Testis (tissue), 3 donors: ENCODE measurements around the gene CBX8. TPM values are rescaled to one million over a fixed set of nuclear protein-coding genes. Genes with fewer than 3 reads are reported as not detected.

Experiments
- DNase-seq: peaks from one replicate; pipeline ENCODE4 v3.0.0-alpha.2; 2019
- H3K27ac ChIP-seq, 2 donors: fragments of 200-600 bp; sonication (generic); one replicate each; pipeline ENCODE4 v1.5.1; 2019
- H3K27me3 ChIP-seq: fragments of 200-600 bp; sonication (generic); one replicate; pipeline ENCODE4 v1.5.1; 2019
- H3K36me3 ChIP-seq: fragments of 200-600 bp; sonication (generic); one replicate; pipeline ENCODE4 v1.5.1; 2017; ENCODE audit warnings: low read depth; ENCODE audit errors: missing control alignments
- H3K4me1 ChIP-seq: fragments of 200-600 bp; sonication (generic); one replicate; pipeline ENCODE4 v1.5.1; 2019
- H3K4me3 ChIP-seq, 2 donors: fragments of 200-600 bp; sonication (generic); one replicate each; pipeline ENCODE4 v1.5.1; 2017 to 2019
- H3K9me3 ChIP-seq: fragments of 200-600 bp; sonication (generic); one replicate; pipeline ENCODE4 v1.5.1; 2017
- CTCF ChIP-seq, 3 experiments: fragments of 450-650 bp in 2 of 3; fragments of 200-600 bp in 1 of 3; sonication (generic) in 1 of 3; IDR thresholded peaks; one replicate each; pipeline ENCODE4 v1.5.1; 2016 to 2019; ENCODE audit warnings: antibody characterized with exemption in 3 of 3, mild to moderate bottlenecking in 2 of 3, moderate library complexity in 1 of 3
- POLR2A ChIP-seq: fragments of 450-650 bp; IDR thresholded peaks from one replicate; pipeline ENCODE4 v1.6.1; 2017; ENCODE audit warnings: antibody characterized with exemption, mild to moderate bottlenecking, moderate library complexity
- WGBS, 2 donors: methylation state at CpG; one replicate each; pipeline ENCODE4 v1.1.5; 2018; 5-methylcytosine and 5-hydroxymethylcytosine counted together
- intact Hi-C: fragments of 100-400 bp; cut with DNase I; formaldehyde crosslinking; loops from one replicate; pipeline ENCODE4 v1.15.1; 2023; ENCODE audit warnings: low total_unique reads
- polyA plus RNA-seq: library from polyadenylated mRNA; stranded (reverse); fragments of 350-450 nt; fragmentation: Illumina TruSeq; extraction: RNeasy Lipid Tissue Mini Kit (QIAGEN cat#74804); gene quantifications from one replicate; pipeline ENCODE4 v1.2.3, GENCODE V29; 2014; ENCODE audit warnings: low read depth, low replicate concordance; ENCODE audit not compliant: insufficient read depth
- total RNA-seq, 2 donors: library from RNA; depleted of rRNA; stranded (reverse); fragments of >200 nt; gene quantifications; one replicate each; pipeline ENCODE4 v1.2.3, GENCODE V29; 2016

The CBX8 gene
- total and polyA plus RNA-seq, 3 donors from 2014 or later, result 13.8 to 22.4 (median 13.9) TPM

GRCh38 chr17:79761894-79762589 lies 34.8 kb downstream of the CBX8 start:
- DNase-seq, result no peak
- Histone ChIP-seq H3K4me1 (no peaks in the 10 kb centered on the region), H3K36me3 (no peaks in the 10 kb centered on the region), H3K9me3 (no peaks in the 10 kb centered on the region), H3K27ac (no peak overlapping the region), H3K27me3 (no peaks in the 10 kb centered on the region), H3K4me3 (no peak overlapping the region)
- TF ChIP-seq POLR2A, result no peak
- no peak for TF ChIP-seq CTCF (IDR thresholded peaks at IDR 0.05)
- WGBS, 2 donors, result 82 to 87% methylated on average over 15 to 19 of the region's 19 CpGs
- intact Hi-C loops, result no loop called here

- Histone ChIP-seq H3K4me3 (no peak overlapping the region), H3K27ac (no peak overlapping the region), H3K9me3 (no peaks in the 10 kb centered on the region), H3K36me3 (no peaks in the 10 kb centered on the region), H3K27me3 (no peaks in the 10 kb centered on the region), H3K4me1 (no peaks in the 10 kb centered on the region)
- WGBS, 2 donors, result 82 to 88% methylated on average over 14 to 21 of the region's 21 CpGs
- TF ChIP-seq POLR2A, result no peak
- no peak for TF ChIP-seq CTCF (IDR thresholded peaks at IDR 0.05)
- no peak for DNase-seq
- intact Hi-C loops, result no loop called here
Measured at GRCh38 chr17:79760197-79760906, 36.5 kb downstream of the CBX8 start.

- TF ChIP-seq POLR2A (no peak), CTCF (IDR thresholded peaks at IDR 0.05) (no peak)
Measured at GRCh38 chr17:79758271-79758670, 38.6 kb downstream of the CBX8 start.

GRCh38 chr17:79757140-79757745 lies 39.6 kb downstream of the CBX8 start:
- no peak overlapping the region for H3K4me3 ChIP-seq
- 89 to 96% methylated on average over 15 of the region's 15 CpGs for WGBS, 2 donors
- intact Hi-C loops, result no loop called here
- no peaks in the 10 kb centered on the region for H3K4me1 ChIP-seq
- TF ChIP-seq POLR2A (no peak), CTCF (IDR thresholded peaks at IDR 0.05) (no peak)
- no peak for DNase-seq
- H3K9me3 ChIP-seq, result no peaks in the 10 kb centered on the region
- H3K27ac ChIP-seq, result no peak overlapping the region
- no peaks in the 10 kb centered on the region for H3K27me3 ChIP-seq
- H3K36me3 ChIP-seq, result no peaks in the 10 kb centered on the region

More at GRCh38 chr17:79758271-79758670, 38.6 kb downstream of the CBX8 start:
- intact Hi-C loops, result no loop called here
- Histone ChIP-seq H3K36me3 (no peaks in the 10 kb centered on the region), H3K27ac (no peak overlapping the region), H3K4me3 (no peak overlapping the region), H3K4me1 (no peaks in the 10 kb centered on the region), H3K9me3 (no peaks in the 10 kb centered on the region), H3K27me3 (no peaks in the 10 kb centered on the region)
- DNase-seq, result no peak
- WGBS, 2 donors, result 90 to 93% methylated on average over 6 of the region's 6 CpGs
